HCT116 (cell line): ENCODE data around the gene RCAN3. TPM values are rescaled to one million over a fixed set of nuclear protein-coding genes. Genes with fewer than 3 reads are reported as not detected.

ENCODE experiments used
- ATAC-seq: fragments of 200-7000 bp; cut with Tn5 transposase; 2 replicates; pipeline ENCODE4 v1.9.1; 2020; ENCODE audit warnings: mild to moderate bottlenecking, moderate library complexity
- BruUV-seq: library from RNA; stranded (reverse); fragments of 400-500 nt; replicated peaks from 2 replicates; lab custom pipeline; 2021; lab: Mats Ljungman, UMichigan
- CTCF ChIA-PET: fragments of 300-600 bp; sonication (Branson Sonifier 250); formaldehyde crosslinking; loops from one replicate; lab custom pipeline; 2021; ENCODE audit warnings: antibody characterized with exemption; lab: Charles Lee
- POLR2A ChIA-PET: fragments of 300-600, 350-600 bp; sonication (Branson Sonifier 250); formaldehyde crosslinking; loops from one replicate; lab custom pipeline; 2021; ENCODE audit warnings: antibody characterized with exemption; lab: Charles Lee
- RAD21 ChIA-PET, 2 experiments: fragments of 300-600 bp; sonication (Branson Sonifier 250); formaldehyde crosslinking; loops; one replicate each; lab custom pipeline; 2023; ENCODE audit warnings: low total read pairs in 2 of 2; ENCODE audit not compliant: uncharacterized antibody in 2 of 2, unreplicated experiment in 2 of 2, low non-redundant PET in 1 of 2; lab: Charles Lee
- DNase-seq: peaks from one replicate; pipeline ENCODE4 v3.0.0-alpha.2; 2010; ENCODE audit warnings: low read depth, low spot score
- H2AFZ ChIP-seq: fragments of 200-600 bp; shearing (Covaris generic), sonication (generic); 2 replicates; pipeline ENCODE4 v1.6.1; 2017; ENCODE audit warnings: low read depth, mixed run types, mixed read lengths, antibody characterized with exemption, low read length; ENCODE audit not compliant: poor library complexity, severe bottlenecking
- H3K27ac ChIP-seq: 2 replicates; pipeline ENCODE4 v1.5.1; 2012; ENCODE audit warnings: low read depth, low read length
- H3K27me3 ChIP-seq: fragments of 200-600 bp; sonication (generic); 2 replicates; pipeline ENCODE4 v1.6.1; 2016; ENCODE audit warnings: mixed run types, low read length, mixed read lengths; ENCODE audit not compliant: insufficient read depth
- H3K36me3 ChIP-seq, 2 experiments: fragments of 200-500 bp in 1 of 2; fragments of 200-600 bp in 1 of 2; sonication (Bioruptor generic) in 1 of 2; sonication (generic) in 1 of 2; 2 replicates each; pipeline versions ENCODE4 v1.5.1 to v1.6.1; 2014 to 2016; ENCODE audit warnings: low read length in 2 of 2, inconsistent platforms in 1 of 2, mixed read lengths in 1 of 2, mixed run types in 1 of 2; ENCODE audit not compliant: insufficient read depth in 2 of 2, control insufficient read depth in 1 of 2
- H3K4me1 ChIP-seq, 2 experiments: fragments of 200-600 bp in 1 of 2; sonication (generic) in 1 of 2; 2 replicates each; pipeline versions ENCODE4 v1.5.1 to v1.6.1; 2012 to 2017; ENCODE audit warnings: low read length in 2 of 2, inconsistent platforms in 1 of 2, mild to moderate bottlenecking in 1 of 2, mixed read lengths in 1 of 2, mixed run types in 1 of 2, moderate library complexity in 1 of 2; ENCODE audit not compliant: insufficient read depth in 2 of 2, control insufficient read depth in 1 of 2
- H3K4me2 ChIP-seq: fragments of 200-600 bp; sonication (generic); 2 replicates; pipeline ENCODE4 v1.6.1; 2017; ENCODE audit warnings: mixed run types, low read length, mixed read lengths
- H3K4me3 ChIP-seq, 2 experiments: fragments of 200-600 bp in 1 of 2; sonication (generic) in 1 of 2; replicated peaks in 1 of 2; 2 replicates each; pipeline ENCODE4 v1.5.1; 2011 to 2016; ENCODE audit warnings: low read length in 2 of 2, control low read depth in 1 of 2, low read depth in 1 of 2, mild to moderate bottlenecking in 1 of 2, mixed read lengths in 1 of 2, mixed run types in 1 of 2
- H3K79me2 ChIP-seq: fragments of 200-600 bp; sonication (generic); 2 replicates; pipeline ENCODE4 v1.6.1; 2017; ENCODE audit warnings: mild to moderate bottlenecking, mixed run types, low read length, moderate library complexity, mixed read lengths; ENCODE audit not compliant: insufficient read depth
- H3K9ac ChIP-seq: fragments of 200-600 bp; sonication (generic); 2 replicates; pipeline ENCODE4 v1.6.1; 2016; ENCODE audit warnings: low read length, mixed read lengths
- H3K9me2 ChIP-seq: fragments of 200-600 bp; sonication (generic), shearing (Covaris generic); 2 replicates; pipeline ENCODE4 v1.6.1; 2017; ENCODE audit warnings: mixed run types, mild to moderate bottlenecking, moderate library complexity; ENCODE audit not compliant: insufficient read depth
- H3K9me3 ChIP-seq, 2 experiments: fragments of 200-500 bp in 1 of 2; fragments of 200-600 bp in 1 of 2; sonication (Bioruptor generic) in 1 of 2; sonication (generic) in 1 of 2; 2 replicates each; pipeline ENCODE4 v1.6.1; 2014 to 2017; ENCODE audit warnings: low read length in 2 of 2, mixed read lengths in 2 of 2, inconsistent platforms in 1 of 2, low read depth in 1 of 2, mild to moderate bottlenecking in 1 of 2, mixed run types in 1 of 2, moderate library complexity in 1 of 2; ENCODE audit not compliant: control insufficient read depth in 1 of 2, insufficient read depth in 1 of 2
- H4K20me1 ChIP-seq: fragments of 200-600 bp; sonication (generic), shearing (Covaris generic); 2 replicates; pipeline ENCODE4 v1.6.1; 2017; ENCODE audit warnings: mixed run types, mild to moderate bottlenecking, moderate library complexity; ENCODE audit not compliant: insufficient read depth
- ATF3 ChIP-seq: IDR thresholded peaks from 2 replicates; pipeline ENCODE4 v1.6.1; 2012
- CBX3 ChIP-seq: IDR thresholded peaks from 2 replicates; pipeline ENCODE4 v1.6.1; 2012; ENCODE audit warnings: low read depth
- ELF1 ChIP-seq: IDR thresholded peaks from 2 replicates; pipeline ENCODE4 v1.6.1; 2012; ENCODE audit warnings: low read depth, borderline replicate concordance
- EZH2 ChIP-seq: fragments of 200-600 bp; sonication (generic); IDR thresholded peaks from 2 replicates; pipeline ENCODE4 v1.6.1; 2017; ENCODE audit warnings: antibody characterized with exemption, mixed run types
- EZH2phosphoT487 ChIP-seq: fragments of 200-600 bp; IDR thresholded peaks from 2 replicates; pipeline ENCODE4 v1.6.1; 2018; ENCODE audit warnings: antibody characterized with exemption, borderline replicate concordance
- FOSL1 ChIP-seq: IDR thresholded peaks from 2 replicates; pipeline ENCODE4 v1.6.1; 2012; ENCODE audit warnings: low read depth
- MAX ChIP-seq: IDR thresholded peaks from 2 replicates; pipeline ENCODE4 v1.6.1; 2012
- POLR2A ChIP-seq: IDR thresholded peaks from 2 replicates; pipeline ENCODE4 v1.7.0; 2011; ENCODE audit warnings: borderline replicate concordance; ENCODE audit not compliant: insufficient read depth, insufficient read length; ENCODE audit errors: extremely low read depth
- POLR2AphosphoS5 ChIP-seq: IDR thresholded peaks from 2 replicates; pipeline ENCODE4 v1.6.1; 2011; ENCODE audit warnings: mild to moderate bottlenecking, low read depth, low read length, moderate library complexity
- RAD21 ChIP-seq: IDR thresholded peaks from 2 replicates; pipeline ENCODE4 v1.6.1; 2012; ENCODE audit warnings: low read depth, mild to moderate bottlenecking
- SIN3A ChIP-seq: IDR thresholded peaks from 2 replicates; pipeline ENCODE4 v1.6.1; 2012; ENCODE audit warnings: low read depth
- SP1 ChIP-seq: IDR thresholded peaks from 2 replicates; pipeline ENCODE4 v1.6.1; 2012; ENCODE audit warnings: low read depth
- SRF ChIP-seq: IDR thresholded peaks from 2 replicates; pipeline ENCODE4 v1.6.1; 2012; ENCODE audit warnings: low read depth
- TCF7L2 ChIP-seq: IDR thresholded peaks from 2 replicates; pipeline ENCODE4 v1.7.0; 2011; ENCODE audit warnings: borderline replicate concordance, inconsistent platforms; ENCODE audit not compliant: insufficient read depth, insufficient read length; ENCODE audit errors: extremely low read depth
- YY1 ChIP-seq: IDR thresholded peaks from 2 replicates; pipeline ENCODE4 v1.6.1; 2011; ENCODE audit warnings: low read length, low read depth, moderate library complexity, mild to moderate bottlenecking; ENCODE audit not compliant: insufficient replicate concordance; ENCODE audit errors: extremely low read depth
- ZNF274 ChIP-seq: fragments of 200-500 bp; sonication (Bioruptor generic); IDR thresholded peaks from 2 replicates; pipeline ENCODE4 v1.6.1; 2014; ENCODE audit warnings: mild to moderate bottlenecking, low read depth, low read length, inconsistent platforms
- intact Hi-C: fragments of 100-400 bp; cut with micrococcal nuclease; formaldehyde crosslinking; loops from 2 replicates; pipeline ENCODE4 v1.10.0; 2022
- total RNA-seq: library from RNA; stranded (reverse); gene quantifications from one replicate; pipeline ENCODE4 v1.2.1, GENCODE V29; 2021; ENCODE audit not compliant: unreplicated experiment
- TF ChIP-seq, protein P1 (sequence below): IDR thresholded peaks from 2 replicates; pipeline ENCODE4 v1.6.1; 2011; ENCODE audit warnings: mild to moderate bottlenecking, low read length, moderate library complexity; ENCODE audit not compliant: insufficient replicate concordance; ENCODE audit errors: extremely low read depth

The RCAN3 gene
- total RNA-seq, 1 experiment from 2014 or later = 13.3 TPM

- no peaks in the 10 kb centered on the region for H3K9me3 ChIP-seq
- no TSS peak for BruUV-seq
- no peaks in the 10 kb centered on the region for H3K79me2 ChIP-seq
- CTCF ChIA-PET = interaction anchor here (1.2 kb wide), 1 partner anchor 11 kb away, joined by 4 read pairs; no protein-coding TSS in a partner anchor
- peaks cover 0 to 4% of the 10 kb centered on the region in 2 experiments; a peak in 1 of 4 replicates for H3K4me1 ChIP-seq
- no peak for TF ChIP-seq ATF3
- TF ChIP-seq POLR2AphosphoS5 = no peak
- no peak for TF ChIP-seq ELF1
- no peak for TF ChIP-seq YY1
- TF ChIP-seq SIN3A = no peak
- TF ChIP-seq MAX = no peak
- TF ChIP-seq RAD21 = no peak
- no peak for TF ChIP-seq ZNF274
- TF ChIP-seq EZH2 = no peak
- TF ChIP-seq FOSL1 = no peak
- no peak for TF ChIP-seq CBX3
- no peak for TF ChIP-seq TCF7L2
- TF ChIP-seq POLR2A = no peak
- TF ChIP-seq, protein P1, sequence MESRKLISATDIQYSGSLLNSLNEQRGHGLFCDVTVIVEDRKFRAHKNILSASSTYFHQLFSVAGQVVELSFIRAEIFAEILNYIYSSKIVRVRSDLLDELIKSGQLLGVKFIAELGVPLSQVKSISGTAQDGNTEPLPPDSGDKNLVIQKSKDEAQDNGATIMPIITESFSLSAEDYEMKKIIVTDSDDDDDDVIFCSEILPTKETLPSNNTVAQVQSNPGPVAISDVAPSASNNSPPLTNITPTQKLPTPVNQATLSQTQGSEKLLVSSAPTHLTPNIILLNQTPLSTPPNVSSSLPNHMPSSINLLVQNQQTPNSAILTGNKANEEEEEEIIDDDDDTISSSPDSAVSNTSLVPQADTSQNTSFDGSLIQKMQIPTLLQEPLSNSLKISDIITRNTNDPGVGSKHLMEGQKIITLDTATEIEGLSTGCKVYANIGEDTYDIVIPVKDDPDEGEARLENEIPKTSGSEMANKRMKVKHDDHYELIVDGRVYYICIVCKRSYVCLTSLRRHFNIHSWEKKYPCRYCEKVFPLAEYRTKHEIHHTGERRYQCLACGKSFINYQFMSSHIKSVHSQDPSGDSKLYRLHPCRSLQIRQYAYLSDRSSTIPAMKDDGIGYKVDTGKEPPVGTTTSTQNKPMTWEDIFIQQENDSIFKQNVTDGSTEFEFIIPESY = no peak
- no peak for TF ChIP-seq SRF
- TF ChIP-seq SP1 = no peak
- no peak for TF ChIP-seq EZH2phosphoT487
- H3K4me3 ChIP-seq = no peak overlapping the region
- no peaks in the 10 kb centered on the region for H4K20me1 ChIP-seq
- RAD21 ChIA-PET = no interaction called here
- H3K9ac ChIP-seq = no peak overlapping the region
- H3K36me3 ChIP-seq = no peaks in the 10 kb centered on the region
- no peak overlapping the region for H3K4me2 ChIP-seq
- ATAC-seq = no peak
- POLR2A ChIA-PET = no interaction called here
- no peaks in the 10 kb centered on the region for H3K27me3 ChIP-seq
- no peaks in the 10 kb centered on the region for H3K9me2 ChIP-seq
- intact Hi-C loops = no loop called here
- no peak for DNase-seq
- no peak overlapping the region for H2AFZ ChIP-seq
- no peak overlapping the region for H3K27ac ChIP-seq
Observed at GRCh38 chr1:24481101-24481500, 21.5 kb upstream of the RCAN3 start.
